Fibroblast of villous mesenchyme (primary cell): Measurements from ENCODE around the gene INSL3. TPM values are rescaled to one million over a fixed set of nuclear protein-coding genes. Genes with fewer than 3 reads are reported as not detected.

Experiments used
- DNase-seq: peaks from one replicate; pipeline ENCODE4 v3.0.0-alpha.2; 2010; ENCODE audit warnings: low read depth
- H3K4me3 ChIP-seq: 2 replicates; pipeline ENCODE4 v1.5.1; 2011; ENCODE audit warnings: low read depth, mild to moderate bottlenecking, low read length
- CTCF ChIP-seq: IDR thresholded peaks from 2 replicates; pipeline ENCODE4 v1.5.1; 2012; ENCODE audit warnings: low read depth, mild to moderate bottlenecking, low read length; ENCODE audit not compliant: insufficient read depth
- total RNA-seq: library from RNA; depleted of rRNA; stranded (reverse); fragments of >200 nt; gene quantifications from 2 replicates; pipeline ENCODE4 v1.2.3, GENCODE V29; 2012

INSL3 gene
- total RNA-seq, 1 donor = not detected

GRCh38 chr19:17797424-17798201 is 23.7 kb downstream of the INSL3 start:
- no peak overlapping the region for H3K4me3 ChIP-seq
- no peak for TF ChIP-seq CTCF
- DNase-seq = no peak

- H3K4me3 ChIP-seq = no peak overlapping the region
- DNase-seq = no peak
- no peak for TF ChIP-seq CTCF
These were observed 24.4 kb downstream of the INSL3 start for GRCh38 chr19:17796838-17797423.

GRCh38 chr19:17796013-17796837 is 25.1 kb downstream of the INSL3 start:
- no peak for TF ChIP-seq CTCF
- no peak overlapping the region for H3K4me3 ChIP-seq
- DNase-seq = no peak

GRCh38 chr19:17795495-17795856 is 25.8 kb downstream of the INSL3 start:
- H3K4me3 ChIP-seq = no peak overlapping the region
- TF ChIP-seq CTCF = no peak
- no peak for DNase-seq

- DNase-seq = no peak
- no peak for TF ChIP-seq CTCF
- no peak within 1 kb of the TSS for H3K4me3 ChIP-seq
These were observed 26.4 kb downstream of the INSL3 start, which contains the start of gene B3GNT3 for GRCh38 chr19:17794731-17795494. B3GNT3 (plus strand) TSS chr19:17795138; CDS start chr19:17807808, 12,670 bp downstream.

- DNase-seq = no peak
- TF ChIP-seq CTCF = no peak
- no peak overlapping the region for H3K4me3 ChIP-seq
These were observed 26.9 kb downstream of the INSL3 start for GRCh38 chr19:17794412-17794730.
